ENCODE results near the gene NPAS2.

Gene NPAS2

DNA sequence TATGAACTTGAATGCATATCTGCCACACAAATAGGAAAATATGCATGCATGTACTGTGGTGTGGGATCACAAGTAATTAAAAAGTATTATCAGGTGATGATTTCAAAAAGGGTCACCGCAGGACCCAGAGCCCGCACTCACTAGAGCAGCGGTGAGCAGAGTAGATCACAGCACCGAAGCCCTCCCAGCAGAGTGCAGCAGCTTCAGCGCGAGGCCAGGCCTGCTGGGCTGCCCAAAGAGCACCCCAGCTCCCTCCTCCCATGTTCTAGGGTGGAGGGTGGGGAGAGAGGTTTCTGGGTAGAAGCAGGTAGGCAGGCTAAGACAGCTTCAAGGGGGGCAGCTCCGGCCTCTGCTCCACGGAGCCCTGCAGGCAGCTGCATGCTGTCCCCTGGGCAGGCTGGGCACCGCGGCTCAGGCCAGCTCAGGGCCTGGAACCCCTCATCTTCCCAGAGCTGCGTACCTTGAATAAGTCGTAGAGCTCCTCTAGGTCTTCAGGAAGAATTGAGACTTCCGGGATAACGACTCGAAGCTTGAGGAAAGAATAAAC, 207.1 kb downstream of the NPAS2 start:
- DNase-seq, result no peak

DNA sequence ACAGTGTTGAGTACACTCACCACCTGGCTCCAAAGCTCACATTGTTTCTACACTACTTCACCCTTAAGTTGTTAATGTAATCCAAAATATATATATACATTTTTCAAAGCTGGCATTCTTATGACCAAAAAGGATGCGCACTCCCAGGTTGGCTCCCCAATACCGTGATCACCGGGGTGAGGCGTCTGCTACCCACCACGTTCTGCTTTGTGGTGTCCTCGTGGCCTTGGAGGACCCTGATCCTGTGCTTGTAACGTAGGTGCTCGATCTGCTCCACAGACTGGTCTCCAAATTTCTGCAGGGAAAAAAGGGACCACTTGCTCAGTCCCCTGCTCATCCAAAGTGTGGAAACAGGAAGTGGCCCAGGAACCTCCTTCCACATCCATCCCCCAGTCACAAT, 207.9 kb downstream of the NPAS2 start:
- no peak for DNase-seq

DNA sequence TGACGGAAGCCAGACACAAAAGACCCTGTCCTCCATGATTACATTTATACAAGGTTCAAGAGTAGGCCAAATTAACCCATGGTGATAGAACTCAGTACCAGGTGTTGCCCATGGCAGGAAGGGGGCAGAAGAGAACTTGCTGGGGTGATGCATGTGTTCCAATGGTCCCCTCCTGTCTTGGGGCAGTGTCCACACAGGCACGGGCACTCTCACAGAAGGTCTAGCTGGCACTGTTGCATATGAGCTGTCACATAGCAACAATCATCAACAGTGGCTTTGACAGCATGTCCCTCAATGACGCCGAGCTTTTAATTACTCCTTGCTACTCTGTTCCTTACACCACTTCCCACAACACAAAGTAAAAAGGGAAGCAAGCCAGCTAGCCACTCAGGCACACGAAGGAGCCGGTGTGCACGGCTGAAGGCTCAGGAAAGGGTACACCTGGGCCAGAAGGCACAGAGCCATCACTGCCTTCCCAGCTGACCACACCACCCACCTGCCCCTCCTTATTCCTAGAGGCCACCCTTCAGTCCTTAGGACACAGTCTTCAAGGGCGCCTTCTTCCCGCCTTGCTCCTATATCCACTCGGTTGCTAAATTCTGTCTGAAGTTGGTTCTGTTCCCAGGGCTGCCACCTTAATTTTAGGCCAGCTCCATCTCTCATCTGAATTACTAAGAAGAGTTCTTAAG, 211.1 kb downstream of the NPAS2 start:
- DNase-seq, result no peak

DNA sequence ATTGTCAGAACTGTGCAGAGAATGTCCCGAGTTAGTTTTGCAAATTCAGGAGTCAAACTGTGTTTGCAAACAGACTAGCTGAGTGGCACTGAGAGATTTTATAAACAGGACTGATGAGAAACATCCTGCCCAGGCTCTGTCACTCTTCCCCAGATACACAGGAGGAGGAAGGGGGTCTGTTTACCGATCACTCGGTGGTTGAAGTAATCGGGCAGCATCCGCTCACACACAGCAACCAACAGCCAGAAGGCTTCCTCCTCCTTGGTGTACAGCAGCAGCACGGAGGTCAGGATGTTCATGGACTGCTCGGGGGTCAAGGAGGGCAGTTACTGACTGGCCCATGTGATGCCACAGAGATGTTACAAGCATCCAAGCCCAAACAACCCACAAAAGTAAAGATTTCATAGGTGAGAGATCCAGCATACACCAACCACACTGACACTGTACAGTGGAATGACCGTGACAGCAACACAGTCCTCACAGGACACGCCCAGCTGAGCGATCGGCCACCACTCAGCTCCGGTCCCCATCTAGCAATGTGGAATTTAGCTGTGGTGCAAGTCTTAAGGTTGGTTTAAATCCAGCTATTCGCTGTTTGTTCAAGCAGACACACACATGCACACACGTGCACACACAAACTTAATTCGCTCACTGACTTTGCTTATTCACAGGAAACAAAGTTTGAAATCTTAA, 212.3 kb downstream of the NPAS2 start:
- DNase-seq, result no peak

DNA sequence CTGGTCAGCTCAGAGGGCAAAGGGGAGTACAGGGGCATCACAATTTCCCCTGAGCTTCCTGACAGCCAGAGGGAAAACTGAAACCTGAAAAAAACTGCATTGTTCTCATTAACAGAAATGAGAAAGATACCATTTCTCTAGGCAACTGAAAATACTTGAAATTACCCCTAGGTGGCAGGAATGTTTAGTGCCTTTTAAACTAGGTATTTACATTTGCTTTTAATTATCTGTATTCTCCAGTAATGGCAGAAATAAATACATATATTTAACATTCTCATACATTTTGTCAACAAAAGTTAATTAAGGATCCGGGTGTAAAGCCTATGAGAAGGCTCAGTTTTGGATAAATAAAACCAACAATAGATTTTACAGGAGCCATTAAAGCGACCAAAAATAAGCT, 216.6 kb downstream of the NPAS2 start:
- peak; percentile 23 for DNase-seq

DNA sequence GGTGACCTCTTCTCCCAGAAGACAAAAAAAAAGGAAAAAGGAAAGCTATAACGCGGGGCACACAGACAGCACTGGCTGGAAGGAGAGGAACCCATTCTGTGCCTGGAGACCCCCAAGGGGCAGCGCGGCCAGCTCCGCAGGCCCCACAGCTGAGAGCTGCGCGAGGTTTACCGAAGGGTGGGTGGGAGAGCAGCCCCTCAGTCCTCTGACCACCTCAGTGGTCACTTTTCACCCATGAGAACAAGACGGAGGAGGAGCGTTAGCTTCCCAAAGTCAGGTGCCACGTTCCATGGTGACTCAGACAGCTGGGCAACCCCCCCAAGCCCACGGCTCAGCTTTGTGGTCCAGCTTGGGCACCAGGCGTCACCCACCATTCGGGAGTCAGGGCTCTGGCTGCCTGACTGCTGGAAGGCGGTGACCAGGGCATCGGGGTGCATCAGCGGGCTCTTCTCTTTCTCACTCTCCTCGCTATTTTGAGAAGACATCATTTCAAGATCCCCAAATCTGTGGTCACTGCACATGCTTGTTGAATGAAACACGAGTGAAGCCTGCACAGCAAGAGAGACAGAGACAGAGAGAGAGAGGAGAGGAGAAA, 217.3 kb downstream of the NPAS2 start:
- DNase-seq, result no peak

DNA sequence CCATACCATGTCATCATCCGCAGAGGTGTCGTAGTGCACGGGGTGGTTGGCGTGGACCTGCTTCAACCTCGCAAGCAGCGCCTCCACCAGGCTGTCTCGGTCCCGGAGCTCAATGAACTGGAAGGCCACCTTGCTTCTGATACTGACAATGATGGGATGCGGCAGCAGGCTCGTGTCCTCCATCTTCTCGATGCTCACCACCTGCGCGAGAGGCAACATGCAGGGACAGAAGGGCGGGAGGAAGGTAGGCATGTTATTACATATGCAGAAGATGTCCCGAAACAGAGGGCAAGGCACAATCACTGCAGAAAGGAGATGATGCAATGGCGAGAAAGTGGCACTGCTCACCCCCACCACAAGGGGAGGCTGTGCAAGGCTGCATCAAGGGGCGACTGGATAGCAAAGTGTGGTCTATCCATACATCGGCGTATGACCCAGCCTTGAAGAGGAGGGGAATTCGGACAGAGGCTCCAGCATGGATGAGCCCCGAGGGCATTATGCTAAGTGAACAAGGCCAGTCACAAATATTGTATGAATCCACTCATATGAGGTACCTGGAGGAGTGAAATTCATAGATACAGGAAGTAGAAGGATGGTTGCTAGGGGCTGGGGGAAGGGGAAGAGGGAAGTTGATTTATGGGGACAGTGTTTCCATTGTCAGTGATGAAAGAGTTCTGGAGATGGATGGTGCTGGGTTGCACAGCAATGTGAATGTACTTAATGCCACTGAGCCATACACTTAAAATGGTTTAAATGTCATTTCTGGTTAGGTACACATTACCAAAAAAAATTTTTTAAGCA, 218.7 kb downstream of the NPAS2 start:
- DNase-seq, result no peak

DNA sequence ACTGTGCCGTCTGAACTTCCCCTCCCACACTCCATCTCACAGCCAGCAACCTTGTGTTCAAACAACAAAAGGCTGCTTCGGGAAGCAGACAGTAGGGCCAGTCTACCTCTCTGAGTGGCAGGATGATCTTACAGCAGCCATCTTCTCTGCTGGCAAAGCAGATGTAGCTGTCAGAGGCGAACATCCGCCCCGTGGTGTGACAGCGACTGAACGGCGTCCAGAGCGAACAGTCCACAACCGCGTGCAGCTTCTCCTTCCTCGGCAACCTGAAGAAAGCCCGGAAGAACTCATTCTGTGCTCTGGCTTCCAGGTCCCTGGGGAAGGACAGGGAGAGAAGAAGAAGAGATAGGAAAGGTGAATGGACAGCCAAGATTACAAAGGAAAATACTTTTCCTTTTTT, 220.1 kb downstream of the NPAS2 start:
- no peak for DNase-seq

DNA sequence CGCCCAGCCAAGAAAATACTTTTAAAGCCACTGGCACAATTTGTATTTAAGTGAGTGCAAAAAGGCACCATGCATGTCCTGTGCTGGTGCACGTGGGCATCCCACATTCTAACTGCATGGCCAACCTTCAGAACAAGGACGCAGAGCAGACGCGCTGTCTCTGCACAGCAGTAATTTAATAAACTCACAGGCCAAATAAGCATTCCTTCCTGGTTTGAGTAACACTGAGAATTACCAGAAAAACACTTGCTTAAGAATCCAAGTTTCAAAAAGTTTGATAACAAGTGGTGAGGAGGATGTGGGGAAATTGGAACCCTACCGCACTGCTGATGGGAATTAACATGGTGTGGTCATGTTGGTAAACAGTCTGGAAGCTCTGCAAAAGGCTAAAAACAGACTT, 220.8 kb downstream of the NPAS2 start:
- no peak for DNase-seq

DNA sequence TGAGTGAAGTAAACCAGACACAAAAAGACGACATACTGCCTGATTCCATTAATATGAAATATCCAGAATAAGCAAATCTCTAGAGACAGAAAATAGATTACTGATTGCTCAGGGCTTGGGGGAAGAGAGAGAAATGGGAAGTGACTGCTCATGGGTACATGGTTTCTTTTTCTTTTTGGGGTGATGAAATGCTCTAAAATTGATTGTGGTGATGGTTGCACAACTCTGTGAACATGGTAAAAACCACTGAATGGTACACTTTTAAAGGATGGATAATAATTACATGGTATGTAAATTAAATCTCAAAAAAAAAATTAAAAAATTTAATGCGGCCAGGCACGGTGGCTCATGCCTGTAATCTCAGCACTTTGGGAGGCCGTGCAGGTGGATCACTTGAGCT, 221.5 kb downstream of the NPAS2 start:
- DNase-seq, result no peak

DNA sequence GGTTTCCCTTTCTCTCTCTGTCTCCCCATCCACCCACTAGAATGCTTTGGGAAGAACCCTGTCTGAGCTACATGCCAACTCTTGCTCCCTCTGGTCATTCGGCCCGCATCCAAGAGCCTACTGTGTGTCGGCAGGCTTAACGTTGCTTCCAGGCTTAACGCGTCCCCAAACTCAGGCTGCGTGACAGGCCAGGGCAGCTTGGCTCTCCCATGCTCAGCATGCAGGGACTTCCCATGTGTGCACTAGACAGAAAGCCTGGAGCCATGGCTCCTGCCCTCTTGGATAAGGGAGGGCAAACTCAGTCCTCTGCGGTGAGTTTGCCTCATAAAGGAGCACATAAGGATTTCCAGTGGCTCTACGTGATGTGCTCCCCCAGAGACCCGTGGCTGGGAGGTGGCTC, 225.4 kb downstream of the NPAS2 start:
- no peak for DNase-seq
